ENCODE data around the gene EEF1AKMT1.

Gene EEF1AKMT1

DNA sequence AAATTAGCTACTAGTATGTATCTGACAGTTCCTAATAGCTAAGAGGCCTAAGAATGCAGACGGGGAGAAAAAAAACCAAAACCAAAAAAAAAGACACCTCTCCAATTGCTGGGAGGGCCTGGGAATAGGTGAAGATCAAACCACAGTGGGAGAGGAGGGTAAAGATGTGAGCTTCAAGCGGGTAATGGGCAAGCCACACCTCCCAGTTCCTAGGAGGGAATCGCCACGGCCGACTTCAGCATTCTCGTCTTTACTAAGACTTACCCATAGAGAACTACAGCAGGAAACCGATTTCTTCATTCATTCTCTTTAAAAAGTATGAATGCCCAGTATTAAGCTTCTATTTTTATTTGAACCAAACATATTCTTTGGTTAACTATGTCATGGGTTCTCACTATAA is 5.6 kb upstream of the EEF1AKMT1 start:
- TF ChIP-seq POLR2AphosphoS5 (IDR thresholded peaks at IDR 0.05; ENCODE audit: low read depth, low read length) (no peak), TAF1 (IDR thresholded peaks at IDR 0.05; ENCODE audit: borderline replicate concordance, insufficient read depth, low read length) (no peak), SIN3A (IDR thresholded peaks at IDR 0.05; ENCODE audit: borderline replicate concordance, insufficient read depth, low read length) (no peak), FOXP2 (optimal IDR thresholded peaks at IDR 0.05; ENCODE audit: borderline replicate concordance, extremely low read depth, extremely low read length, insufficient read depth) (no peak)
- TF ChIP-seq, protein P1, sequence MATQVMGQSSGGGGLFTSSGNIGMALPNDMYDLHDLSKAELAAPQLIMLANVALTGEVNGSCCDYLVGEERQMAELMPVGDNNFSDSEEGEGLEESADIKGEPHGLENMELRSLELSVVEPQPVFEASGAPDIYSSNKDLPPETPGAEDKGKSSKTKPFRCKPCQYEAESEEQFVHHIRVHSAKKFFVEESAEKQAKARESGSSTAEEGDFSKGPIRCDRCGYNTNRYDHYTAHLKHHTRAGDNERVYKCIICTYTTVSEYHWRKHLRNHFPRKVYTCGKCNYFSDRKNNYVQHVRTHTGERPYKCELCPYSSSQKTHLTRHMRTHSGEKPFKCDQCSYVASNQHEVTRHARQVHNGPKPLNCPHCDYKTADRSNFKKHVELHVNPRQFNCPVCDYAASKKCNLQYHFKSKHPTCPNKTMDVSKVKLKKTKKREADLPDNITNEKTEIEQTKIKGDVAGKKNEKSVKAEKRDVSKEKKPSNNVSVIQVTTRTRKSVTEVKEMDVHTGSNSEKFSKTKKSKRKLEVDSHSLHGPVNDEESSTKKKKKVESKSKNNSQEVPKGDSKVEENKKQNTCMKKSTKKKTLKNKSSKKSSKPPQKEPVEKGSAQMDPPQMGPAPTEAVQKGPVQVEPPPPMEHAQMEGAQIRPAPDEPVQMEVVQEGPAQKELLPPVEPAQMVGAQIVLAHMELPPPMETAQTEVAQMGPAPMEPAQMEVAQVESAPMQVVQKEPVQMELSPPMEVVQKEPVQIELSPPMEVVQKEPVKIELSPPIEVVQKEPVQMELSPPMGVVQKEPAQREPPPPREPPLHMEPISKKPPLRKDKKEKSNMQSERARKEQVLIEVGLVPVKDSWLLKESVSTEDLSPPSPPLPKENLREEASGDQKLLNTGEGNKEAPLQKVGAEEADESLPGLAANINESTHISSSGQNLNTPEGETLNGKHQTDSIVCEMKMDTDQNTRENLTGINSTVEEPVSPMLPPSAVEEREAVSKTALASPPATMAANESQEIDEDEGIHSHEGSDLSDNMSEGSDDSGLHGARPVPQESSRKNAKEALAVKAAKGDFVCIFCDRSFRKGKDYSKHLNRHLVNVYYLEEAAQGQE (IDR thresholded peaks at IDR 0.05; ENCODE audit: insufficient read depth in 1 of 2, low read depth in 2 of 2, low read length in 2 of 2): no peak

DNA sequence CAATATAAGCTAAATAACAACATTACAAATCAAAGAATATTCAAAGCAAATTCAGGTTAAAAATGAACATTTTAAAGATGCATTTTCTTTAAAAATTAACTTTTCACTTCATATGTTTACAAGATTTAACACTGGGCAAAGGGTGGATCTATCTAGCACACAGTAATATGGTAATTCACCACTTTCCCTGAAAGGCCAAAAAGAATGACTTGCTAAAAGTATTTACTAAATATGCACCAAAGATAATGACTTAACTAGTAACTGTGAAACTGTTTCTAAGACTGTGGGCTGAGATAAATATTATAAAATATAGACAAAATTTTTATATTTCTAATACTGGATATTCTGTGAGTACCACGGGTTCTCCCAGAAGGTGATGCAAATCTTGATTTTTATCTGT is 4.5 kb upstream of the EEF1AKMT1 start:
- TF ChIP-seq FOXP2 (optimal IDR thresholded peaks at IDR 0.05; ENCODE audit: borderline replicate concordance, extremely low read depth, extremely low read length, insufficient read depth): no peak
- no peak for TF ChIP-seq SIN3A (IDR thresholded peaks at IDR 0.05; ENCODE audit: borderline replicate concordance, insufficient read depth, low read length)
- no peak for TF ChIP-seq POLR2AphosphoS5 (IDR thresholded peaks at IDR 0.05; ENCODE audit: low read depth, low read length)
- TF ChIP-seq, protein P1 (IDR thresholded peaks at IDR 0.05; ENCODE audit: insufficient read depth in 1 of 2, low read depth in 2 of 2, low read length in 2 of 2): no peak
- no peak for TF ChIP-seq TAF1 (IDR thresholded peaks at IDR 0.05; ENCODE audit: borderline replicate concordance, insufficient read depth, low read length)

DNA sequence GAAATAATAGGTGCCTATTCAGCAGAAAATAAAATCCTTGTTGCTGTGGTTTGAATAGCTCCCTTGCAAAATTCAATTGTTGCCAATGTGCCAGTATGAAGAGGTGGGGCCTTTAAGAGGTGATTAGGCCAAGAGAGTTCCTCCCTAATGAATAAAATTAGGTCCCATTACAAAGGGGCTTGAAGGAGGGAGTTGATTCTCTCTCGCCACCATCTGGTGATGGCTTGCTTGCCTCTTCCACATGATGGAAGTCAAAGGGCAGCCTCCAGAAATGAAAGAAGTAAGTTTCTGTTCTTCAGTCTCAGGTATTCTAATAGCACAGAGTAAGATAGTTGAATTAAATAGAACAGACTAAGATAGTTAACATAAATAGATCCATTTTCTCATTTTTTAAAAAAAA is 3.0 kb upstream of the EEF1AKMT1 start:
- TF ChIP-seq, protein P1 (IDR thresholded peaks at IDR 0.05; ENCODE audit: insufficient read depth in 1 of 2, low read depth in 2 of 2, low read length in 2 of 2): no peak
- TF ChIP-seq POLR2AphosphoS5 (IDR thresholded peaks at IDR 0.05; ENCODE audit: low read depth, low read length) (no peak), TAF1 (IDR thresholded peaks at IDR 0.05; ENCODE audit: borderline replicate concordance, insufficient read depth, low read length) (no peak)

DNA sequence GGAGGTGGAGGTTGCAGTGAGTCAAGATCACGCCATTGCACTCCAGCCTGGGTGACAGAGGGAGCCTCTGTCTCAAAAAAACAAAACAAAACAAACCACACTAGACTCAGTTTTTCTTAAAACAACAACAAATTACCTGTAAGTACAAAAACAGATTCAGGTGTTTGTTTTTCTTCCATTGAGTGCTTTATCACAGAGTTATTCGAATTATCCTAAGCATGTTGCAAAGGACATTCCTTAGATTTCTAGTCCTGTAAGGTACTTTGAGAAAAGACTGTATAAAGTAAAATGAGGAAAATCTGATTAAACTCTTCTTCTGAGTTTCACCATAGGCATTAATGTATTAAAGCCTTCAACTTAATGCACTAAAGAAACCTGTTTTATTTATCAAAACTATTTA is 2.2 kb upstream of the EEF1AKMT1 start:
- no peak for TF ChIP-seq POLR2AphosphoS5 (IDR thresholded peaks at IDR 0.05; ENCODE audit: low read depth, low read length)
- TF ChIP-seq, protein P1 (IDR thresholded peaks at IDR 0.05; ENCODE audit: insufficient read depth in 1 of 2, low read depth in 2 of 2, low read length in 2 of 2): no peak
- no peak for TF ChIP-seq SIN3A (IDR thresholded peaks at IDR 0.05; ENCODE audit: borderline replicate concordance, insufficient read depth, low read length)
- TF ChIP-seq FOXP2 (optimal IDR thresholded peaks at IDR 0.05; ENCODE audit: borderline replicate concordance, extremely low read depth, extremely low read length, insufficient read depth): no peak
- no peak for TF ChIP-seq TAF1 (IDR thresholded peaks at IDR 0.05; ENCODE audit: borderline replicate concordance, insufficient read depth, low read length)

DNA sequence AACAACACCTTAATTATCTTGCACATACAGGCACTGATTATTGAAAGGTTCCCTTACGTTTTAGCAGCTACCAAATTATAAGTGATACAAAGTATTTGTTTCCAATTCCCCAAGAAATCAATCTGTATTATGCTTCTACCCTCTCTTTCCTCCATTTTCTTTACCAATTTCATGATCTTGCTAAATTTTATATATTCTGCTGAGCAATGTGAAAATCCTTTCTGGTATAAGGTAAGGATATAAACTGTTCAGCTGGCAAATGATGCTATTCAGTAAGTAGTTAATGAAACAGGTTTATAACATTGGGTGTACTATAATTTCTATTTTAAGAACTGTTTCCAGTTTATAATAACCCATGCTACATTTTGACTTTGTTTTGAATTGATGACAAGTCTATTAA is 985 bp upstream of the EEF1AKMT1 start:
- TF ChIP-seq TAF1 (IDR thresholded peaks at IDR 0.05; ENCODE audit: borderline replicate concordance, insufficient read depth, low read length) (no peak), POLR2AphosphoS5 (IDR thresholded peaks at IDR 0.05; ENCODE audit: low read depth, low read length) (no peak), FOXP2 (optimal IDR thresholded peaks at IDR 0.05; ENCODE audit: borderline replicate concordance, extremely low read depth, extremely low read length, insufficient read depth) (no peak), SIN3A (IDR thresholded peaks at IDR 0.05; ENCODE audit: borderline replicate concordance, insufficient read depth, low read length) (no peak)
- TF ChIP-seq, protein P1 (IDR thresholded peaks at IDR 0.05; ENCODE audit: insufficient read depth in 1 of 2, low read depth in 2 of 2, low read length in 2 of 2): no peak
